ENCODE results near the gene VIPR2.

GRCh38 chr7:159064121-159064815 lies 80.4 kb downstream of the VIPR2 start:
- TF ChIP-seq POLR2A (IDR thresholded peaks at IDR 0.05): no peak
- TF ChIP-seq CTCF (IDR thresholded peaks at IDR 0.05): no peak
- TF ChIP-seq POLR2AphosphoS5 (IDR thresholded peaks at IDR 0.05): no peak

Measured in suprapubic skin (tissue), 4 donors.